Kidney epithelial cell (primary cell): ENCODE results near the gene CMTM4. TPM values are rescaled to one million over a fixed set of nuclear protein-coding genes. Genes with fewer than 3 reads are reported as not detected.
A peak's percentile ranks its signal among the peaks of the same experiment; 100 is the strongest.

Source experiments
- DNase-seq: peaks from one replicate; pipeline ENCODE4 v3.0.0-alpha.2; 2010; ENCODE audit warnings: low read depth
- H3K27me3 ChIP-seq: 2 replicates; pipeline ENCODE4 v1.6.0; 2011; ENCODE audit warnings: low read length; ENCODE audit not compliant: control insufficient read depth, insufficient read depth
- H3K36me3 ChIP-seq: 2 replicates; pipeline ENCODE4 v1.5.1; 2011; ENCODE audit warnings: low read length; ENCODE audit not compliant: control insufficient read depth, insufficient read depth
- H3K4me3 ChIP-seq: 2 replicates; pipeline ENCODE4 v1.5.1; 2011; ENCODE audit warnings: low read depth, mild to moderate bottlenecking, control low read depth, low read length
- total RNA-seq: library from RNA; depleted of rRNA; stranded (reverse); fragments of >200 nt; gene quantifications from 2 replicates; pipeline ENCODE4 v1.2.3, GENCODE V29; 2015
- TF ChIP-seq, protein P1 (sequence below): IDR thresholded peaks from 2 replicates; pipeline ENCODE4 v1.5.1; 2011; ENCODE audit warnings: mild to moderate bottlenecking, moderate library complexity, low read length, control low read depth, inconsistent platforms; ENCODE audit not compliant: insufficient read depth, poor library complexity, severe bottlenecking

Gene CMTM4
- total RNA-seq, 1 donor from 2014 or later, result 75.2 TPM

DNA sequence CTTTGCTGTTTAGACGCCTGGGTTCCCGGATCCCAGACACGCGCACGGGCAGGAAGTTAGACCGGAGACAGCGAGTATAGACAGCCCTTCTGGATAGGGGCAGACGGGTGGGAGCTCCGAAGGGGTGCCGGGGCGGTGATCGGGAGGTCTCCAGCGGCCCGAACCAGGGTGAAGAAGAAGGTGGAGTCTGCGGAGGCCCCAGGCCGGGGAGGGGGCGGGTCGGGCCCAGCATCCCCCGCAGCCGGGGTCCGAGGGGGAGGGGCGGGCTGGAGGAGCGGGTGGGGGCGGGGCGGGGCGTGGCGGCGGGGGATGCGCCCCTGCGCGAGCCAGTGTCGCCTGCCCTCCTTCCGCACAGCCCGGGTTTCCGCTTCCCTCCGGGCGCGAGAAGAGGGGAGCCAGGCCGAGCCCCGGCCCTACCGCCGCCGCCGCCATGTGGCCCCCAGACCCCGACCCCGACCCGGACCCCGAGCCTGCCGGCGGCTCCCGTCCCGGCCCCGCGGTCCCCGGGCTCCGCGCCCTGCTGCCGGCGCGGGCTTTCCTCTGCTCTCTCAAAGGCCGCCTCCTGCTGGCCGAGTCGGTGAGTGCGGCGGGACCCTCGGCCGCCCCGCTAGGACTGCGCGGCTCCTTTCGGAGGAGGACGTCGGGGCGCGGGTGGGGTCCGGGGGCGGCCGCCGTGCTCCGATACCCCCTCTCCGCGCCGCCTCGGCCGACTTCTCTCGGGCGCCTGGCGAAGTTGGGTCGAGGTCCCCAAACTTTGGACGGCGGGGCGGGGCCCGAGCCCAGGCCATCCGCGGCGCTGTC, 92.0 kb downstream of the CMTM4 start, which contains the start of gene CMTM3:
Gene CMTM3 (plus strand): TSS at position 329 of the 801 bp plus-strand sequence. CDS start 102 bp downstream, at position 431.
- no peak for DNase-seq

GRCh38 chr16:66603537-66604375, 92.8 kb downstream of the CMTM4 start:
- TF ChIP-seq, protein P1, sequence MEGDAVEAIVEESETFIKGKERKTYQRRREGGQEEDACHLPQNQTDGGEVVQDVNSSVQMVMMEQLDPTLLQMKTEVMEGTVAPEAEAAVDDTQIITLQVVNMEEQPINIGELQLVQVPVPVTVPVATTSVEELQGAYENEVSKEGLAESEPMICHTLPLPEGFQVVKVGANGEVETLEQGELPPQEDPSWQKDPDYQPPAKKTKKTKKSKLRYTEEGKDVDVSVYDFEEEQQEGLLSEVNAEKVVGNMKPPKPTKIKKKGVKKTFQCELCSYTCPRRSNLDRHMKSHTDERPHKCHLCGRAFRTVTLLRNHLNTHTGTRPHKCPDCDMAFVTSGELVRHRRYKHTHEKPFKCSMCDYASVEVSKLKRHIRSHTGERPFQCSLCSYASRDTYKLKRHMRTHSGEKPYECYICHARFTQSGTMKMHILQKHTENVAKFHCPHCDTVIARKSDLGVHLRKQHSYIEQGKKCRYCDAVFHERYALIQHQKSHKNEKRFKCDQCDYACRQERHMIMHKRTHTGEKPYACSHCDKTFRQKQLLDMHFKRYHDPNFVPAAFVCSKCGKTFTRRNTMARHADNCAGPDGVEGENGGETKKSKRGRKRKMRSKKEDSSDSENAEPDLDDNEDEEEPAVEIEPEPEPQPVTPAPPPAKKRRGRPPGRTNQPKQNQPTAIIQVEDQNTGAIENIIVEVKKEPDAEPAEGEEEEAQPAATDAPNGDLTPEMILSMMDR, result no peak
- H3K27me3 ChIP-seq, result no peaks in the 10 kb centered on the region
- peak overlapping the region; percentile 84 for H3K4me3 ChIP-seq
- DNase-seq, result no peak
- peaks cover under 1% of the 10 kb centered on the region for H3K36me3 ChIP-seq

More for the DNA sequence above, 92.0 kb downstream of the CMTM4 start, which contains the start of gene CMTM3:
- Histone ChIP-seq H3K36me3 (peaks cover 5% of the 10 kb centered on the region), H3K27me3 (no peaks in the 10 kb centered on the region), H3K4me3 (peak within 1 kb of the TSS; percentile 84)
- TF ChIP-seq, protein P1, result peak; percentile 50

DNA sequence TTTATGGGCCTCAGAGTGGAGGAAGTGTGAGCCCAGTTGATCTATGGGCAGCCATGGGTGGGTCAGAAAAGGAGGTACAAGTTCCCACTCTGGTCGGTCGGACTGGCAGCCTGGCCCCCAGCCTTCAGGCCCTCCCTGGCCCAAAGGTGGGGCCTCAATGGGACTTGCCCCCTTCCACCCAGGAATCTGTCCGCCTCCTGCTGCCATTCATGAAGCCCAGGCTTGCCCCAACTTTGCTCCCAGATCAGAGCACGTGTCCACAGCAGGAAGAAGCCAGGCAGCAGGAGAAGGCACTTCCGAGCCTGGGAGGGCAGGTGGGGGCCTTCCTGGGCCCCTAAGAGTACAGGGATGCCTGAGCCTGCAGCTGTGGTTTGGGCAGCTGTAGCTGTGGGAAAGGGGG, 95.1 kb downstream of the CMTM4 start:
- DNase-seq, result no peak
- Histone ChIP-seq H3K27me3 (no peaks in the 10 kb centered on the region), H3K36me3 (no peaks in the 10 kb centered on the region), H3K4me3 (no peak overlapping the region)
- TF ChIP-seq, protein P1, result no peak

DNA sequence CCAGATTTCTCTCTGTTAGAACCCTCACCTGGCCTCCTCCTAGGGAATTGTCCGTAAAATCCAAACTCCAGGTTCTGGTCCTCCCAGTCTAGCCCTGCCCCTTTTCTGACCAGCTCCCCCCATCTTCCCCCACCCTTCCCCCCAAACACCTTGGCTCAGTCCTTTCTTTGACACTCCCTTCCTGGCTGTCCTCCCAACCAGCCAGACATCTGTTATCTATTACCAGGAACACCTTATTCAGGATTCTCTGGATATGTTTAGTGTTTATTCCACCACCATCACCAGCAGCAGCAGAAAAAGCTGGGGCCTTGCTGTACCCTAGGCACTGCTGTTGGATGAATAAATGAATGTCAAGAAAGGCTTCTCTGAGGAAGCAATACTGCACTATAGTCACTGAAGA, 96.1 kb downstream of the CMTM4 start:
- no peak for DNase-seq

GRCh38 chr16:66599726-66600125, 96.8 kb downstream of the CMTM4 start:
- TF ChIP-seq, protein P1, result no peak
- H3K27me3 ChIP-seq, result no peaks in the 10 kb centered on the region
- H3K4me3 ChIP-seq, result no peak overlapping the region
- DNase-seq, result no peak
- no peaks in the 10 kb centered on the region for H3K36me3 ChIP-seq

More for the DNA sequence above, 96.1 kb downstream of the CMTM4 start:
- no peaks in the 10 kb centered on the region for H3K36me3 ChIP-seq
- H3K27me3 ChIP-seq, result no peaks in the 10 kb centered on the region
- H3K4me3 ChIP-seq, result no peak overlapping the region
- TF ChIP-seq, protein P1, result no peak
